T-helper 2 cell treated with Interferon-gamma antibody and Interleukin-4, amounts not matched to agents 100 ng/mL and 5 ng/mL, for 36 hours (primary cell): Measurements from ENCODE around the gene KCTD8. TPM values are rescaled to one million over a fixed set of nuclear protein-coding genes. Genes with fewer than 3 reads are reported as not detected.

Source experiments
- intact Hi-C: fragments of 100-400 bp; cut with micrococcal nuclease; formaldehyde crosslinking; loops from one replicate; pipeline ENCODE4 v1.15.1; 2023
- total RNA-seq: library from RNA; stranded (reverse); gene quantifications from 2 replicates; pipeline ENCODE4 v1.2.3, GENCODE V29; 2022

The KCTD8 gene
- total RNA-seq, 1 donor from 2014 or later = not detected

- intact Hi-C loops = no loop called here
These were observed 282.7 kb downstream of the KCTD8 start for GRCh38 chr4:44165938-44166337.

GRCh38 chr4:44162538-44163270 lies 285.9 kb downstream of the KCTD8 start:
- intact Hi-C loops = no loop called here

- intact Hi-C loops = no loop called here
These were observed 286.9 kb downstream of the KCTD8 start for GRCh38 chr4:44161756-44162155.

- intact Hi-C loops = no loop called here
These were observed 287.7 kb downstream of the KCTD8 start for GRCh38 chr4:44160776-44161367.

- intact Hi-C loops = no loop called here
These were observed 288.6 kb downstream of the KCTD8 start for GRCh38 chr4:44159991-44160390.

GRCh38 chr4:44157611-44158277 lies 290.9 kb downstream of the KCTD8 start:
- intact Hi-C loops = no loop called here

- intact Hi-C loops = no loop called here
These were observed 298.5 kb downstream of the KCTD8 start for GRCh38 chr4:44150091-44150576.

- intact Hi-C loops = no loop called here
These were observed 299.3 kb downstream of the KCTD8 start for GRCh38 chr4:44149282-44149681.

GRCh38 chr4:44147571-44148075 lies 301.0 kb downstream of the KCTD8 start:
- intact Hi-C loops = no loop called here

- intact Hi-C loops = no loop called here
These were observed 302.1 kb downstream of the KCTD8 start for GRCh38 chr4:44146516-44146915.

GRCh38 chr4:44145868-44146267 lies 302.7 kb downstream of the KCTD8 start:
- intact Hi-C loops = no loop called here

GRCh38 chr4:44132526-44132925 lies 316.1 kb downstream of the KCTD8 start:
- intact Hi-C loops = no loop called here

Other genes with a start within 250 kb of the KCTD8 start
- gene YIPF7, start 202.8 kb upstream of the KCTD8 start, total RNA-seq = not detected in 2 replicates
- 23.7 and 28.0 TPM in 2 replicates for gene GUF1, start 229.6 kb upstream of the KCTD8 start, total RNA-seq